ENCODE data around the gene SMAD6. TPM values are rescaled to one million over a fixed set of nuclear protein-coding genes. Genes with fewer than 3 reads are reported as not detected.

The SMAD6 gene
- total RNA-seq, 2 donors from 2014 or later, result 17.4 to 18.4 TPM

GRCh38 chr15:66700412-66700801, 1.6 kb upstream of the SMAD6 start:
- intact Hi-C loops (cut with DNase I), result no loop called here
- DNase-seq (ENCODE audit: low spot score), result no peak

DNA sequence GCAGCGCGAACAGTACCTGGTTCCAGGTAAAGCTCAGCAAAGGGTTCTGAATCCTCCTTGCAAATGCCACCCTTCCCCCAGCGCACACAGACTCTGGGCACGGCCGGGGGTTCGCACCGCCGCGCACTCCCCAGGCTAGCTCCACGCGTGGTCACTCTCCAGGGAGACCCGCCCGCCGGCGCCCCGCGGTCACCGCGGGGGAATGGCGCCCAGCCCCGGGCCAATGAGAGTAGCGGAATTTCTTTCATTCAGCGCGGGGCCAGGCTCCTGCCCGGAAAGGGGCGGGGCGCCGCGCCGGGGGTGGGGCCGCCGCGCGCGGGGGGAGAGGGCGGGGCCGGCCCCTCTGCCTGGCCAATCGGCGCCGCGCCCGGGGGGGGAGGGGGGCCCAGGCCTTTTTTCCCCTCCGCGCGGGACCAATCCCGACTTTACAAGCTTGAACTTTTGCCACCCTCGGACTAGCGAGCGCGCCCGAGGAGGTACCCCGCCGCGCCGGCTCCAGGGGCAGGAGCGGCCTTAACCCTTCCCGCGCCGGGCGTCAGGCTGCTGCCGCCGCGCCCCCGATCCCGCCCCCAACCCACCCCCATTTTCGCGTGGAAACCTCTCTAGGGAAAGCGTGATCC, 1.1 kb upstream of the SMAD6 start:
- intact Hi-C loops (cut with DNase I), result no loop called here
- DNase-seq (ENCODE audit: low spot score), result peak; percentile 98

DNA sequence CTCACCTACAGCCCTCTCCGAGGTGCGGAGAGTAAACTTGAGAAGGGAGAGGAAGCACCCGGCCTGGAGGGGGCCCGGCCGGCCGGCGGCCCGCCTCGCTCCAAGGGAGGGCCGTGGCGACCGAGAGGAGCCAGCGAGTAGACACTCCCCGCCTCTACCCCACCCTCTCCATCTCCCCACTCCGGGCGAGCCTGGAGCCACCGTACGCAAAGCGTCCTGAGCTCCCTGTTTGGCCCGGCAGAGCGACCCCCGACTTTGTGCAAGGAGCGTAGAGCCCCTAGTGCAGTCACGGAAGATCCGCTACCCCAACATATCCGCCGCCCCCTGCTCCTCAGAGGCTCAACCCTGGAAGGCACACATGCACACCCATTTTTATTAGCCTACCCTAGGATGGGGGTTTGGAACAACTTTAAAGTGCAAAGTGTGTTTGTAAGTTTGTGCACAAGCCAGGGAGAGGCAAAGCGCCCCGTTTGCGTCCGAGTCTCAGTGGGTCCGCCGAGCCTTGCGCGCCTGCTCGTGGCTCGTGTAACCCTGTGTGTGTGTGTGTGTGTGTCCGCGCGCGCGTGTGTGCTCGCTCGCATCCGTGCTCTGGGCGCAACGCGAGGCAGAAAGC, 508 bp upstream of the SMAD6 start:
- DNase-seq (ENCODE audit: low spot score), result peak; percentile 87
- intact Hi-C loops (cut with DNase I), result loop anchor here in 1 of 2 donors (1.0 kb wide), 1 partner anchor 143 kb away; no protein-coding TSS in a partner anchor

- no peak for DNase-seq (ENCODE audit: low spot score)
- intact Hi-C loops (cut with DNase I), result loop anchor here in 1 of 2 donors (1.0 kb wide), 1 partner anchor 141 kb away; no protein-coding TSS in a partner anchor
Observed at GRCh38 chr15:66702787-66703539, 927 bp downstream of the SMAD6 start.

DNA sequence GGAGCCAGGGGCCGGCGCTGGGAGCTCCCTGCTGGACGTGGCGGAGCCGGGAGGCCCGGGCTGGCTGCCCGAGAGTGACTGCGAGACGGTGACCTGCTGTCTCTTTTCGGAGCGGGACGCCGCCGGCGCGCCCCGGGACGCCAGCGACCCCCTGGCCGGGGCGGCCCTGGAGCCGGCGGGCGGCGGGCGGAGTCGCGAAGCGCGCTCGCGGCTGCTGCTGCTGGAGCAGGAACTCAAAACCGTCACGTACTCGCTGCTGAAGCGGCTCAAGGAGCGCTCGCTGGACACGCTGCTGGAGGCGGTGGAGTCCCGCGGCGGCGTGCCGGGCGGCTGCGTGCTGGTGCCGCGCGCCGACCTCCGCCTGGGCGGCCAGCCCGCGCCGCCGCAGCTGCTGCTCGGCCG, 1.5 kb downstream of the SMAD6 start:
- intact Hi-C loops (cut with DNase I), result no loop called here
- no peak for DNase-seq (ENCODE audit: low spot score)

DNA sequence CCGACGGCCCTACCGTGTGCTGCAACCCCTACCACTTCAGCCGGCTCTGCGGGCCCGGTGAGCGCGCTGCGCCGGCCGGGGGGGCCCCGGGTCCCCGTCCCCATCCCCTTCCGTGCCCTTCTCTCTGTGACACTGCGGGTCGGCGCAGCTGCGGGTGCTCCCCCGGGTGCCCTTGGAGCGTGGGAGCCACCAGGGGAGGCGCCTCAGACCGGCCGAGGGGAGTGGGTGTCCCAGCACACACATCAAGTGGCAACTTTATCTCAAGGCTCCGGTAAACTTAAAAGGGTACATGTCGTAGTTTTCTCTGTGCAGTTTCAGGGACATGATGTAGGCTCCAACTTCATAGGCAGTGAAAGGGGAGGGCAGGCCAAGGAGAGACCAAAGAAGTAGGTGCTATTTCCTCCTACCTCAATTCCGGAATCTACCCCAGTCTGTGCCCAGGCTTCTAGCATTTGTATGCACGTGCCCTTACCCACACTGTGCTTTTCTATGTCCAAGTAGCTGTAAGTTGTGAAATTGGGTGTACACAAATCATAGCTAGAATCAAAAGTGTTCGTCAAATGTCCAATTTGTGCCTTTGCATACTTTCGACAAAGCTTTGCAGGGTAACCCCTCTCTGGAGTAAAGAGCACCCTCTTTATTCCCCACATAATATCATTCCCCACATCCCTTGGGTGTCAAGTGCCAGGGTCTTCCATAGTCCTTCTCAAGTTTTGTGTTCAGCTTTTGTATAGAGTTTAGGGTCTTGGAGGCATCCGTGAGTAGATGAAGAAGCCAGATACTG, 2.2 kb downstream of the SMAD6 start:
- intact Hi-C loops (cut with DNase I), result no loop called here
- DNase-seq (ENCODE audit: low spot score), result no peak

GRCh38 chr15:66704803-66705153, 2.7 kb downstream of the SMAD6 start:
- DNase-seq (ENCODE audit: low spot score), result no peak
- intact Hi-C loops (cut with DNase I), result loop anchor here in 1 of 2 donors (5.0 kb wide), 1 partner anchor 68 kb away; no protein-coding TSS in a partner anchor

DNA sequence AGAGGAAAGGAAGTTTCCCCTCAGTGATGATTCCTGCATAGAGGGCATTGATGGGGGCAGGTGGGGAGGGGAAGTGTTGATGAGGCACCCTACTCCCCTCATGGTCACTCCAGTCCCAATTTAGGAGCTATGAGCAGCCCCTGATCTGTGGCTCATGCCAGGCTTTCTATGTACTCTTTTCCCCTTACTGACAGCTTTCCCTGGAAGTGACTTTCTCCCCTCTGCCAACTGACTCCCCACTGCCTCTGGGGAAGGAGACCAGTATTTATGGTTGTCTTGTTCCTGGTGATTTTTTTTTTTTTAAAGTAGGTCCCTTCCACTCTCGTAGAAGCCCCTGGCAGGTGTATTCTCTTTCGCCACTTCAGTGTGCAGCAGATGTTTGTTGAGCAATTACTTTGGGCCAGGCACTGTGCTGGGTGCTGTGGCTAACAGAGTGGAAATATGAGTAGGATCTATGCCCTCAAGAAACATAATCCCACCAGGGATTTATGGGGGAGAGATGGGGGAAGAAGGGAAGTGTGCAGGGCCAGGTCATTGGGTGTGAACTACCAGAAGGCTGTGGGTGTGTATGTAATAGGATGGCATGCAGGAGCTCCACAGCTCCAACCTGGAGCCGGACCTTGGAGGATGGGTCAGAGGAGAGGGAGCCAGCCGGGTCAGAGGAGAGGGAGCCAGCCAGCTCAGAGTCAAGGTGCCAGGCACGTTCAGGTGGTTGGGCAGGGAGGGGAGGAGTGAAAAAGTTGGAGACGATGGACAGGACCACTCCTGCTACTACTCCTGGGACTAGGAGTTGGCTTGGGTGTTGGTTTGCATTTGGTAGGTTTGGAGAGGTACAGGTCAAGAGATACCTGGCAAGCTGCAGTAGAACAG, 3.5 kb downstream of the SMAD6 start:
- no peak for DNase-seq (ENCODE audit: low spot score)
- intact Hi-C loops (cut with DNase I), result loop anchor here (1.0 to 5.0 kb wide), 2 partner anchors 43 to 67 kb away; no protein-coding TSS in a partner anchor

GRCh38 chr15:66706225-66706732, 4.2 kb downstream of the SMAD6 start:
- intact Hi-C loops (cut with DNase I), result loop anchor here (1.0 to 5.0 kb wide), 2 partner anchors 42 to 66 kb away; no protein-coding TSS in a partner anchor
- no peak for DNase-seq (ENCODE audit: low spot score)

GRCh38 chr15:66706840-66707239, 4.8 kb downstream of the SMAD6 start:
- DNase-seq (ENCODE audit: low spot score), result no peak
- intact Hi-C loops (cut with DNase I), result loop anchor here (1.0 to 5.0 kb wide), 2 partner anchors 41 to 65 kb away; no protein-coding TSS in a partner anchor

GRCh38 chr15:66707310-66708082, 5.5 kb downstream of the SMAD6 start:
- no peak for DNase-seq (ENCODE audit: low spot score)
- intact Hi-C loops (cut with DNase I), result loop anchor here in 1 of 2 donors (5.0 kb wide), 1 partner anchor 65 kb away; no protein-coding TSS in a partner anchor

DNA sequence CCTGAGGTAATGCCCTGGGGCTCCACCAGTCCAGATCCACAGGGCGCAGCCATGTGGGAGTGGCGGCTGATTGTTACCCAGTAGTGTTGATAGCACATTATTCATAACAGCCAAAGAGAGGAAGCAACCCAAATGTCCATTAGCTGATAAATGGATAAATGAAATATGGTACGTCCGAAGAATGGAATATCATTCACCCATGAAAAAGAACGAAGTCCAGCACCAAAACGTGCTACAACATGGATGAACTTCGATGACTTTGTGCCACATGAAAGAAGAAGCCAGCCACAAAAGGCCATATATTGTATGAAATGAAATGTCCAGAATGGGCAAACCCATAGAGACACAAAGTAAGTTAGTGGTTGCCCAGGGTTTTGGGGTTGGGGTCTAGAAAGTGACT, 6.4 kb downstream of the SMAD6 start:
- no peak for DNase-seq (ENCODE audit: low spot score)

GRCh38 chr15:66709884-66710283, 7.8 kb downstream of the SMAD6 start:
- DNase-seq (ENCODE audit: low spot score), result no peak
- intact Hi-C loops (cut with DNase I), result loop anchor here in 1 of 2 donors (5.0 kb wide), 2 partner anchors 62 to 147 kb away; no protein-coding TSS in a partner anchor

More for the DNA sequence above, 6.4 kb downstream of the SMAD6 start:
- intact Hi-C loops (cut with DNase I), result loop anchor here in 1 of 2 donors (5.0 kb wide), 1 partner anchor 64 kb away; no protein-coding TSS in a partner anchor

DNA sequence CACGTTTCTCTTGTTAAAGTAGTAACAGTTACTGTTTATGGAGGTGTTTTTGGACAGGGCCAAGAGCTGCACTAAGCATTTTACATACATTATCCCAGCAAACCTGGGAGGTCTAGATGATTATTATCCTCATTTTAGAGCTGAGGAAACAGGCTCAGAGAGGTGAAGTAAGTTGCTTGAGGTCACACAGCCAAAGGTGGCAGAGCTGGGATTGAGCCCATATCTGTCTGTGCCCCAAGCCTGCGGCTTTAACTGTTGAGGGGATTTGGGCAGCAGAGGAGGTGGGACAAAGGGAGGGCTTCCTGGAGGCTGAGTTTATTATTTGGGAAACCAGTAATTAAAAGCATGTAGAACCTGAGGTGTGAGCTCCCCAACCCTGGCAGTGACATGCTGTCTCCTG, 9.2 kb downstream of the SMAD6 start:
- intact Hi-C loops (cut with DNase I), result loop anchor here in 1 of 2 donors (5.0 kb wide), 1 partner anchor 146 kb away; no protein-coding TSS in a partner anchor

GRCh38 chr15:66711862-66712261, 9.8 kb downstream of the SMAD6 start:
- DNase-seq (ENCODE audit: low spot score), result no peak
- intact Hi-C loops (cut with DNase I), result loop anchor here in 1 of 2 donors (5.0 kb wide), 1 partner anchor 145 kb away; no protein-coding TSS in a partner anchor

More for the DNA sequence above, 9.2 kb downstream of the SMAD6 start:
- DNase-seq (ENCODE audit: low spot score), result no peak

- no peak for DNase-seq (ENCODE audit: low spot score)
- intact Hi-C loops (cut with DNase I), result loop anchor here in 1 of 2 donors (5.0 kb wide), 1 partner anchor 143 kb away; no protein-coding TSS in a partner anchor
Observed at GRCh38 chr15:66713843-66714508, 11.9 kb downstream of the SMAD6 start.

Measured in posterior vena cava (tissue), 2 donors.